Ascending aorta (tissue), 2 donors: Measurements from ENCODE around the gene SYT11. TPM values are rescaled to one million over a fixed set of nuclear protein-coding genes. Genes with fewer than 3 reads are reported as not detected.
A peak's percentile ranks its signal among the peaks of the same experiment; 100 is the strongest.

ENCODE experiments used
- DNase-seq, 2 donors: peaks; one replicate each; pipeline ENCODE4 v3.0.0-alpha.2; 2019; ENCODE audit warnings: low spot score in 2 of 2
- H3K27ac ChIP-seq, 2 donors: fragments of 200-600 bp; sonication (generic); one replicate each; pipeline ENCODE4 v1.5.1; 2016 to 2017; ENCODE audit warnings: mild to moderate bottlenecking in 1 of 2
- H3K27me3 ChIP-seq: fragments of 200-600 bp; sonication (generic); one replicate; pipeline ENCODE4 v1.5.1; 2017
- H3K36me3 ChIP-seq, 2 donors: fragments of 200-600 bp; sonication (generic); one replicate each; pipeline ENCODE4 v1.5.1; 2016
- H3K4me1 ChIP-seq, 2 donors: fragments of 200-600 bp; sonication (generic); one replicate each; pipeline ENCODE4 v1.5.1; 2016 to 2017; ENCODE audit warnings: mild to moderate bottlenecking in 1 of 2
- H3K4me3 ChIP-seq, 2 donors: fragments of 200-600 bp; sonication (generic); one replicate each; pipeline ENCODE4 v1.5.1; 2016 to 2017; ENCODE audit warnings: mild to moderate bottlenecking in 1 of 2
- H3K9me3 ChIP-seq, 2 donors: fragments of 200-600 bp; sonication (generic); one replicate each; pipeline ENCODE4 v1.5.1; 2016
- CTCF ChIP-seq, 3 experiments: fragments of 200-600 bp in 2 of 3; fragments of 450-650 bp in 1 of 3; sonication (generic) in 2 of 3; IDR thresholded peaks; one replicate each; pipeline ENCODE4 v1.5.1; 2016 to 2019; ENCODE audit warnings: antibody characterized with exemption in 3 of 3, mild to moderate bottlenecking in 1 of 3, moderate library complexity in 1 of 3
- intact Hi-C: fragments of 100-400 bp; cut with DNase I; formaldehyde crosslinking; loops from one replicate; pipeline ENCODE4 v1.15.1; 2023
- total RNA-seq: library from RNA; depleted of rRNA; stranded (reverse); fragments of >200 nt; gene quantifications from one replicate; pipeline ENCODE4 v1.1.0, GENCODE V29; 2016

SYT11 gene
- total RNA-seq, 1 donor from 2014 or later = 17.7 TPM

GRCh38 chr1:155844860-155845421, 14.4 kb upstream of the SYT11 start:
- Histone ChIP-seq H3K36me3 (peaks cover 18 to 26% of the 10 kb centered on the region in 2 donors), H3K4me3 (no peak overlapping the region), H3K9me3 (no peaks in the 10 kb centered on the region), H3K27ac (no peak overlapping the region), H3K27me3 (no peaks in the 10 kb centered on the region), H3K4me1 (no peaks in the 10 kb centered on the region)
- TF ChIP-seq CTCF (IDR thresholded peaks at IDR 0.05) = no peak
- no peak for DNase-seq
- intact Hi-C loops = no loop called here

GRCh38 chr1:155847823-155848529, 11.4 kb upstream of the SYT11 start:
- no peak for TF ChIP-seq CTCF (IDR thresholded peaks at IDR 0.05)
- no peak for DNase-seq
- Histone ChIP-seq H3K27ac (no peak overlapping the region), H3K4me3 (no peak overlapping the region), H3K9me3 (no peaks in the 10 kb centered on the region), H3K27me3 (no peaks in the 10 kb centered on the region), H3K36me3 (peaks cover 35 to 54% of the 10 kb centered on the region in 2 donors), H3K4me1 (no peaks in the 10 kb centered on the region)
- intact Hi-C loops = no loop called here

GRCh38 chr1:155850345-155850744, 9.0 kb upstream of the SYT11 start:
- Histone ChIP-seq H3K4me1 (no peaks in the 10 kb centered on the region), H3K4me3 (no peak overlapping the region), H3K36me3 (peaks cover 50 to 58% of the 10 kb centered on the region in 2 donors), H3K27me3 (no peaks in the 10 kb centered on the region), H3K27ac (no peak overlapping the region), H3K9me3 (no peaks in the 10 kb centered on the region)
- intact Hi-C loops = no loop called here
- DNase-seq = no peak
- no peak for TF ChIP-seq CTCF (IDR thresholded peaks at IDR 0.05)

GRCh38 chr1:155856257-155856974, 3.0 kb upstream of the SYT11 start:
- Histone ChIP-seq H3K4me1 (peaks cover 8 to 23% of the 10 kb centered on the region in 2 donors), H3K4me3 (peak overlapping the region; percentile 57 to 74), H3K27me3 (no peaks in the 10 kb centered on the region), H3K9me3 (no peaks in the 10 kb centered on the region), H3K27ac (peak overlapping the region; percentile 77 to 79), H3K36me3 (peaks cover 32% of the 10 kb centered on the region in 2 donors)
- TF ChIP-seq CTCF (IDR thresholded peaks at IDR 0.05) = no peak
- intact Hi-C loops = no loop called here
- DNase-seq = peak in 1 of 2 donors; percentile 59

- intact Hi-C loops = no loop called here
- H3K36me3 ChIP-seq = peaks cover 24 to 25% of the 10 kb centered on the region in 2 donors
- peak within 1 kb of the TSS; percentile 77 to 79 for H3K27ac ChIP-seq
- peaks cover 8 to 26% of the 10 kb centered on the region in 2 donors for H3K4me1 ChIP-seq
- H3K27me3 ChIP-seq = no peaks in the 10 kb centered on the region
- TF ChIP-seq CTCF (IDR thresholded peaks at IDR 0.05) = no peak
- peak within 1 kb of the TSS; percentile 57 to 74 for H3K4me3 ChIP-seq
- DNase-seq = peak; percentile 56 to 94
- H3K9me3 ChIP-seq = no peaks in the 10 kb centered on the region
Measured at GRCh38 chr1:155856975-155857930, 2.1 kb upstream of the SYT11 start, which contains the start of gene GON4L. Gene GON4L, minus strand, starts transcription at chr1:155857214. Its CDS starts 3,434 bp downstream, at chr1:155853780.
